Measurements from ENCODE around the gene DEFB129.
"Not testable (repeated sequence)": the region's sequence is repeated elsewhere in the genome, so short reads cannot be mapped to it uniquely, and the experiment has no call there.

DNA sequence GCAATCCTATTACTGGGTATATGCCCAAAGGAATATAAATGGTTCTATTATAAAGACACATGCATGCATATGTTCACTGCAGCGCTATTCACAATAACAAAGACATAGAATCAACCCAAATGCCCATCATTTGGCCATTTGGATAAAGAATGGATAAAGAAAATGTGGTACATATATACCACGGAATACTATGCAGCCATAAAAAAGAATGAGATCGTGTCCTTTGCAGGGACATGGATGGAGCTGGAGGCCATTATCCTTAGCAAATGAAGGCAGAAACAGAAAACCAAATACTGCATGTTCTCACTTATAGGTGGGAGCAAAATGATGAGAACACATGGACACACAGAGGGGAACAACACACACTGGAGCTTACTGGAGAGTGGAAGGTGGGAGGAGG, 1.2 kb upstream of the DEFB129 start:
- TF ChIP-seq, protein P1, sequence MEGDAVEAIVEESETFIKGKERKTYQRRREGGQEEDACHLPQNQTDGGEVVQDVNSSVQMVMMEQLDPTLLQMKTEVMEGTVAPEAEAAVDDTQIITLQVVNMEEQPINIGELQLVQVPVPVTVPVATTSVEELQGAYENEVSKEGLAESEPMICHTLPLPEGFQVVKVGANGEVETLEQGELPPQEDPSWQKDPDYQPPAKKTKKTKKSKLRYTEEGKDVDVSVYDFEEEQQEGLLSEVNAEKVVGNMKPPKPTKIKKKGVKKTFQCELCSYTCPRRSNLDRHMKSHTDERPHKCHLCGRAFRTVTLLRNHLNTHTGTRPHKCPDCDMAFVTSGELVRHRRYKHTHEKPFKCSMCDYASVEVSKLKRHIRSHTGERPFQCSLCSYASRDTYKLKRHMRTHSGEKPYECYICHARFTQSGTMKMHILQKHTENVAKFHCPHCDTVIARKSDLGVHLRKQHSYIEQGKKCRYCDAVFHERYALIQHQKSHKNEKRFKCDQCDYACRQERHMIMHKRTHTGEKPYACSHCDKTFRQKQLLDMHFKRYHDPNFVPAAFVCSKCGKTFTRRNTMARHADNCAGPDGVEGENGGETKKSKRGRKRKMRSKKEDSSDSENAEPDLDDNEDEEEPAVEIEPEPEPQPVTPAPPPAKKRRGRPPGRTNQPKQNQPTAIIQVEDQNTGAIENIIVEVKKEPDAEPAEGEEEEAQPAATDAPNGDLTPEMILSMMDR (IDR thresholded peaks at IDR 0.05): not testable (repeated sequence)
- TF ChIP-seq POLR2A (IDR thresholded peaks at IDR 0.05): not testable (repeated sequence)
